ENCODE results near the gene ZNF80. TPM values are rescaled to one million over a fixed set of nuclear protein-coding genes. Genes with fewer than 3 reads are reported as not detected.

Gene ZNF80
- polyA plus RNA-seq, 4 donors, result 0.06 TPM; not detected in 3

Other genes starting within 250 kb of the ZNF80 start
- gene CCDC191, start 181.1 kb downstream of the ZNF80 start, polyA plus RNA-seq (ENCODE audit: insufficient read length in 4 of 4), result 10 to 100 TPM; 14.2 to 19.1 (median 16.1) TPM
- 10 to 100 TPM; 24.6 to 30.2 (median 26.6) TPM for gene QTRT2, start 180.8 kb downstream of the ZNF80 start, polyA plus RNA-seq (ENCODE audit: insufficient read length in 4 of 4)
- not detected for gene DRD3, start 58.5 kb downstream of the ZNF80 start, polyA plus RNA-seq (ENCODE audit: insufficient read length in 4 of 4)
- under 1 TPM; 0.07 to 0.11 (median 0.09) TPM for gene TIGIT, start 56.5 kb upstream of the ZNF80 start, polyA plus RNA-seq (ENCODE audit: insufficient read length in 4 of 4)

All from right renal pelvis (tissue), 4 donors.